Measurements from ENCODE around the gene FAM3A.
A peak's percentile ranks its signal among the peaks of the same experiment; 100 is the strongest.

FAM3A gene

DNA sequence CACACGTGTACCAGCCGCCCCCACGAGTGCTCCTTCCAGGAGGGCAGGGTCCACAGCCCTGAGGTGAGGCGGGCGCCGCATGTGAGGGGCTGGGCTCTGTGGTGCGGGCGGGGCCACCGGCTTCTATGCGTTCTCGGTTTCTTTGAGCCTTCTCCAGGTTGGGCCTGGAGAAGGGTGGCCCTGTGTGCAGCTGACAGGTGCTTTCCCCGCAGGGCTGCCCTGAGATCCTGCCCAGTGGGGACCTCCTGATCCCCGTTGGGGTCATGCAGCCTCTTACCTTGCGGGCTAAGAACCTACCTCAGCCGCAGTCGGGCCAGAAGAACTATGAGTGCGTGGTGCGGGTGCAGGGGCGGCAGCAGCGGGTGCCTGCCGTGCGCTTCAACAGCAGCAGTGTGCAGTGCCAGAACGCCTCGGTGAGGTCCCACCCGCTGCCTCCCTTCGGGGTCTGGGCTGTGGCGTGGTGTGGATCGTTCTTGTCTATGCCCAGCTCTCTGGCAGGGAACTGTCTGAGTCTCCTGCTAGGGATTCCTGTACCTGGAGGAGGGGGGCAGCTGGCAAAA is 51.1 kb downstream of the FAM3A start:
- Histone ChIP-seq H3K4me3 (ENCODE audit: low read depth, low read length) (no peak overlapping the region), H3K36me3 (replicated peaks) (peaks cover 30% of the 10 kb centered on the region), H3K27ac (no peak overlapping the region), H3K27me3 (replicated peaks) (no peaks in the 10 kb centered on the region)
- DNase-seq, result no peak
- TF ChIP-seq, protein P1, sequence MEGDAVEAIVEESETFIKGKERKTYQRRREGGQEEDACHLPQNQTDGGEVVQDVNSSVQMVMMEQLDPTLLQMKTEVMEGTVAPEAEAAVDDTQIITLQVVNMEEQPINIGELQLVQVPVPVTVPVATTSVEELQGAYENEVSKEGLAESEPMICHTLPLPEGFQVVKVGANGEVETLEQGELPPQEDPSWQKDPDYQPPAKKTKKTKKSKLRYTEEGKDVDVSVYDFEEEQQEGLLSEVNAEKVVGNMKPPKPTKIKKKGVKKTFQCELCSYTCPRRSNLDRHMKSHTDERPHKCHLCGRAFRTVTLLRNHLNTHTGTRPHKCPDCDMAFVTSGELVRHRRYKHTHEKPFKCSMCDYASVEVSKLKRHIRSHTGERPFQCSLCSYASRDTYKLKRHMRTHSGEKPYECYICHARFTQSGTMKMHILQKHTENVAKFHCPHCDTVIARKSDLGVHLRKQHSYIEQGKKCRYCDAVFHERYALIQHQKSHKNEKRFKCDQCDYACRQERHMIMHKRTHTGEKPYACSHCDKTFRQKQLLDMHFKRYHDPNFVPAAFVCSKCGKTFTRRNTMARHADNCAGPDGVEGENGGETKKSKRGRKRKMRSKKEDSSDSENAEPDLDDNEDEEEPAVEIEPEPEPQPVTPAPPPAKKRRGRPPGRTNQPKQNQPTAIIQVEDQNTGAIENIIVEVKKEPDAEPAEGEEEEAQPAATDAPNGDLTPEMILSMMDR (IDR thresholded peaks at IDR 0.05; ENCODE audit: low read depth, low read length, missing control alignments), result no peak
- in situ Hi-C loops (cut with HindIII; ENCODE audit: low pct_ligation_motif_present, low sequenced_read_pairs), result no loop called here

- Histone ChIP-seq H3K27me3 (replicated peaks) (no peaks in the 10 kb centered on the region), H3K4me3 (ENCODE audit: low read depth, low read length) (no peak overlapping the region), H3K27ac (no peak overlapping the region), H3K36me3 (replicated peaks) (peaks cover 25% of the 10 kb centered on the region)
- TF ChIP-seq, protein P1 (IDR thresholded peaks at IDR 0.05; ENCODE audit: low read depth, low read length, missing control alignments), result no peak
- in situ Hi-C loops (cut with HindIII; ENCODE audit: low pct_ligation_motif_present, low sequenced_read_pairs), result no loop called here
- DNase-seq, result no peak
Measured at GRCh38 chrX:154463611-154464220, 52.3 kb downstream of the FAM3A start.

DNA sequence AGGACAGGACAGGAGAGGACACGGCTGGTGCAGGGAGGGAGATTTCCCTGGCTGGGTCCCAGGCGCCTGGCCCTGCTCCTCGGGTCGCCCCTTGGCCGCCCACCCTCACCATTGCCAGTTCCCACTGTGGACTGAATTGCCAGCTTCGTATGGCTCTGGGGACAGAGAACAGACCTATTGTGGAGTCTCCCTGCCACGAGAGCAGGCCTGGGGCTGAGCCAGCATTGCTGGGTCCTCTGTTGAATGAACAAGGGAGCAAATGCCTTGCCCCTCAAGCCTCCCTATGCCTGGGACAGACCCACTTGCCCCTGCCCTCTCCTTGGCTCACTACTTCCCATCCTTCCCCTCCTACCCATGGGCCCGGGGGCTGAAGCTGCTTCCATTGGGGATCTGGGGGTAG is 53.6 kb downstream of the FAM3A start:
- H3K36me3 ChIP-seq (replicated peaks), result peaks cover 24% of the 10 kb centered on the region
- no peaks in the 10 kb centered on the region for H3K27me3 ChIP-seq (replicated peaks)
- DNase-seq, result no peak
- no peak overlapping the region for H3K27ac ChIP-seq
- no peak overlapping the region for H3K4me3 ChIP-seq (ENCODE audit: low read depth, low read length)
- in situ Hi-C loops (cut with HindIII; ENCODE audit: low pct_ligation_motif_present, low sequenced_read_pairs), result no loop called here
- TF ChIP-seq, protein P1 (IDR thresholded peaks at IDR 0.05; ENCODE audit: low read depth, low read length, missing control alignments), result no peak

- no peak for DNase-seq
- Histone ChIP-seq H3K4me3 (ENCODE audit: low read depth, low read length) (peak overlapping the region; percentile 71), H3K36me3 (replicated peaks) (peaks cover 21% of the 10 kb centered on the region), H3K27me3 (replicated peaks) (no peaks in the 10 kb centered on the region), H3K27ac (no peak overlapping the region)
- in situ Hi-C loops (cut with HindIII; ENCODE audit: low pct_ligation_motif_present, low sequenced_read_pairs), result no loop called here
- TF ChIP-seq, protein P1 (IDR thresholded peaks at IDR 0.05; ENCODE audit: low read depth, low read length, missing control alignments), result peak; percentile 18
Measured at GRCh38 chrX:154460326-154460725, 55.7 kb downstream of the FAM3A start.

DNA sequence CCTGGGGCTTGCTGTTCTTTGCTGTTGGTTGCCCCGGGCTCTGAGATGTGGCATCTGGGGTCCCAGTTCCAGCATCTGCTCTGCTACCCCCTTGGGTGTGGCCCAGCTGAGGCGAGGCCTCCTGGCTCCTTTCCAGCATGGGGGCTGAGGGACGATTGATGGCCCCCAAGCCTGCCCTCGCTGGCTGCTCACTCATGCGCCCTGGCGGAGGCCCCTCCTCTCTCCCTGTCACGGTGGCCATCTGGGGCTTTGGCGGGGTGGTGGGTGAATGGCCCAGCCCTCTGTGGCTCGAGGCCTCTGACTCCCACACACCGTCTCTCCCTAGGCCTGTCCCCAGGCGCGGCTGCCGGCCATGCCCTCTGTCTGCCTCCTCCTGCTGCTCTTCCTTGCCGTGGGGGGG is 56.2 kb downstream of the FAM3A start:
- TF ChIP-seq, protein P1 (IDR thresholded peaks at IDR 0.05; ENCODE audit: low read depth, low read length, missing control alignments), result no peak
- in situ Hi-C loops (cut with HindIII; ENCODE audit: low pct_ligation_motif_present, low sequenced_read_pairs), result no loop called here
- Histone ChIP-seq H3K27ac (no peak overlapping the region), H3K36me3 (replicated peaks) (peaks cover 19% of the 10 kb centered on the region), H3K4me3 (ENCODE audit: low read depth, low read length) (peak overlapping the region; percentile 71), H3K27me3 (replicated peaks) (no peaks in the 10 kb centered on the region)
- DNase-seq, result no peak

All from brain microvascular endothelial cell (primary cell).